Measurements from ENCODE around the gene HNRNPA3.
"Not testable (repeated sequence)": the region's sequence is repeated elsewhere in the genome, so short reads cannot be mapped to it uniquely, and the experiment has no call there.

The HNRNPA3 gene

GRCh38 chr2:177188482-177189469 is 23.8 kb upstream of the HNRNPA3 start:
- no peak for DNase-seq

GRCh38 chr2:177190941-177191340 is 21.7 kb upstream of the HNRNPA3 start:
- no peak for DNase-seq

- no peak for DNase-seq
These were observed 19.8 kb upstream of the HNRNPA3 start for GRCh38 chr2:177192788-177193187.

GRCh38 chr2:177193240-177193639 is 19.4 kb upstream of the HNRNPA3 start:
- no peak for DNase-seq

GRCh38 chr2:177195194-177195593 is 17.4 kb upstream of the HNRNPA3 start:
- DNase-seq = no peak

- DNase-seq = not testable (repeated sequence)
These were observed 12.2 kb upstream of the HNRNPA3 start for GRCh38 chr2:177200419-177200818.

- no peak for DNase-seq
These were observed 10.7 kb upstream of the HNRNPA3 start for GRCh38 chr2:177201919-177202346.

- DNase-seq = no peak
These were observed 8.2 kb upstream of the HNRNPA3 start for GRCh38 chr2:177204417-177204816.

GRCh38 chr2:177207101-177207500 is 5.5 kb upstream of the HNRNPA3 start:
- DNase-seq = no peak

- DNase-seq = no peak
These were observed 1.4 kb upstream of the HNRNPA3 start for GRCh38 chr2:177211169-177211568.

GRCh38 chr2:177211576-177212105 is 953 bp upstream of the HNRNPA3 start:
- DNase-seq = no peak

- peak; percentile 92 to 93 for DNase-seq
These were observed 580 bp downstream of the HNRNPA3 start for GRCh38 chr2:177212891-177213856.

- no peak for DNase-seq
These were observed 4.8 kb downstream of the HNRNPA3 start for GRCh38 chr2:177217247-177217843.

- not testable (repeated sequence) for DNase-seq
These were observed 7.2 kb downstream of the HNRNPA3 start for GRCh38 chr2:177219787-177220186.

- DNase-seq = no peak
These were observed 8.9 kb downstream of the HNRNPA3 start for GRCh38 chr2:177221534-177221933.

- no peak for DNase-seq
These were observed 9.4 kb downstream of the HNRNPA3 start for GRCh38 chr2:177221970-177222369.

- DNase-seq = not testable (repeated sequence)
These were observed 10.8 kb downstream of the HNRNPA3 start for GRCh38 chr2:177223436-177223835.

GRCh38 chr2:177225965-177226360 is 13.4 kb downstream of the HNRNPA3 start:
- DNase-seq = no peak

GRCh38 chr2:177229442-177230242 is 17.0 kb downstream of the HNRNPA3 start:
- DNase-seq = no peak

- no peak for DNase-seq
These were observed 18.7 kb downstream of the HNRNPA3 start for GRCh38 chr2:177231270-177231669.

- no peak for DNase-seq
These were observed 19.6 kb downstream of the HNRNPA3 start for GRCh38 chr2:177232098-177232704.

All from activated CD4-positive, alpha-beta T cell treated with anti-CD3 and anti-CD28 coated beads, Interleukin-2, amount 50 U/mL, for 48 hours (primary cell).